GM12892 (cell line): ENCODE data around the gene ENO4.

Source experiments
- POLR2A ChIP-seq: IDR thresholded peaks from 2 replicates; pipeline ENCODE4 v1.6.1; 2011; ENCODE audit warnings: low read depth, low read length, control low read depth
- POLR2AphosphoS5 ChIP-seq: IDR thresholded peaks from 2 replicates; pipeline ENCODE4 v1.6.1; 2011; ENCODE audit warnings: low read depth, low read length, control low read depth
- TAF1 ChIP-seq: IDR thresholded peaks from 2 replicates; pipeline ENCODE4 v1.6.1; 2011; ENCODE audit warnings: low read depth, mild to moderate bottlenecking, control low read depth, low read length, borderline replicate concordance

GRCh38 chr10:116880716-116881482, 31.6 kb downstream of the ENO4 start:
- TF ChIP-seq POLR2AphosphoS5 = no peak
- TF ChIP-seq POLR2A = no peak
- no peak for TF ChIP-seq TAF1
